Stimulated activated CD4-positive, alpha-beta T cell treated with anti-CD3 and anti-CD28 coated beads, Interleukin-4, amount 100 ng/mL, for 48 hours (primary cell): Measurements from ENCODE around the gene PRMT3.
"Not testable (repeated sequence)": the region's sequence is repeated elsewhere in the genome, so short reads cannot be mapped to it uniquely, and the experiment has no call there.

Experiments used
- DNase-seq, 2 donors: peaks; one replicate each; pipeline ENCODE4 v3.0.0-alpha.2; 2020; ENCODE audit warnings: low read depth in 2 of 2

PRMT3 gene

DNA sequence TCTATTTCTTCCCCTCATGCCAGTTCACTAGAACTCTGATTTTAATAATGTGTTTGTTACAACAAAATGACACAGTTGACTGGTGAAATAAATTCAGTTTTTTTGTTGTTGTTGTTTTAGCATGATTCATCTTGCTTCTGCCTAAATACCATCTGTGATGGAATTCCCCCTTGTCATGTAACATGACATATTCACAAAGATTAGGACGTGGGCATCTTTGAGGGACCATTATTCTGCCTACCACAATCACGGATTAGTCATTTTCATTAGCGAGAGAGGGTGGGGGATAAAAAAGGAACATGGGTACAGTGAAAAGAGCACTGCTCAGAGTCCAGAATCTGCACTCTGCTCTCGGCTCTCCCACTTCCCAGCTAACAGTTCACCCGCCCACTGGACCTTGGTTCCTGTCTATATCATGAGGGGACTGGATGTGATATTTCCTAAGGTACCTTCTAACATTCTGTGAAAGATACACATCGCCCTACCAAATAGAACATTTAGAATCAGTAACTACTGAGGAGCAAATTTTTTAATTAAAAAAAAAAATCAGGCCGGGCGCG, 12.7 kb upstream of the PRMT3 start:
- no peak for DNase-seq

DNA sequence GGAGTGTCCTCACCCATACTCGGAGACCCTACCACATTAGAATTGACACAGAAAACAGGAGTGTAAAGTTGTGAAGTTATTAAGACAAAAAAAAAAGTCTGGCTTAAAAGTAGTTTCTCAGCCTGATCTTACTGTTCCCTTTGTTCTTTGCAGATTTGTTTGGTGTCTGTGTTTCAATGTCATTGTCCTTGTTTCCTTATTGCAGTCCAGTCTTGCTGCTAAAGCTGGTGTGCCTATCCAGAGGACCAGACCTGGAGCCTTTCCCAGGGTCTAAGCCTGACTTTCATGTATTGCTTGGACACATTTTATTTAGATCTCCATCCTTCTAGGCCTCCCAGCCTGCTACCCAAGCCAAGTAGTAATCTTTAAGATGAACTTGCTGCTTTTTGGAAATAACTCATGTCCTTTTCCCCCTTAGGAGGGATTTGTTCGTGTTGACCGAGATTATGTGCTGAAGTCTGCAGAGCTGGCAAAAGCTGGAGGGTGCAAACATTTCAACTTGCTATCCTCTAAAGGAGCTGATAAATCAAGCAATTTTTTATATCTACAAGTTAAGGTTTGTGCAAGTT, 11.3 kb upstream of the PRMT3 start:
- DNase-seq = no peak

DNA sequence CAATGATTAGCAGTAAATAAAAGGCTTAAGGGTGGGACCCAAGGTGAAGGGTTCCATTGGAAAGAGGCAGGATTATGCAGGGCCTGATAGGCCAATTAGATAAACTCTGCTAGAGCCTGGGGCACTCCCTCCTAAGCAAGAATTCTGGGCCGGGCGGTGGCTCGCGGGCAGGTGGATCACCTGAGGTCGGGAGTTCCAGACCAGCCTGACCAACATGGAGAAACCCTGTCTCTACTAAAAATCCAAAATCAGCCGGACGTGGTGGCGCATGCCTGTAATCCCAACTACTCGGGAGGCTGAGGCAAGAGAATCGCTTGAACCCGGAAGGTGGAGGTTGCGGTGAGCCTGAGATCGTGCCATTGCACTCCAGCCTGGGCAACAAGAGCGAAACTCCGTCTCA, 1.5 kb upstream of the PRMT3 start:
- DNase-seq = not testable (repeated sequence)

DNA sequence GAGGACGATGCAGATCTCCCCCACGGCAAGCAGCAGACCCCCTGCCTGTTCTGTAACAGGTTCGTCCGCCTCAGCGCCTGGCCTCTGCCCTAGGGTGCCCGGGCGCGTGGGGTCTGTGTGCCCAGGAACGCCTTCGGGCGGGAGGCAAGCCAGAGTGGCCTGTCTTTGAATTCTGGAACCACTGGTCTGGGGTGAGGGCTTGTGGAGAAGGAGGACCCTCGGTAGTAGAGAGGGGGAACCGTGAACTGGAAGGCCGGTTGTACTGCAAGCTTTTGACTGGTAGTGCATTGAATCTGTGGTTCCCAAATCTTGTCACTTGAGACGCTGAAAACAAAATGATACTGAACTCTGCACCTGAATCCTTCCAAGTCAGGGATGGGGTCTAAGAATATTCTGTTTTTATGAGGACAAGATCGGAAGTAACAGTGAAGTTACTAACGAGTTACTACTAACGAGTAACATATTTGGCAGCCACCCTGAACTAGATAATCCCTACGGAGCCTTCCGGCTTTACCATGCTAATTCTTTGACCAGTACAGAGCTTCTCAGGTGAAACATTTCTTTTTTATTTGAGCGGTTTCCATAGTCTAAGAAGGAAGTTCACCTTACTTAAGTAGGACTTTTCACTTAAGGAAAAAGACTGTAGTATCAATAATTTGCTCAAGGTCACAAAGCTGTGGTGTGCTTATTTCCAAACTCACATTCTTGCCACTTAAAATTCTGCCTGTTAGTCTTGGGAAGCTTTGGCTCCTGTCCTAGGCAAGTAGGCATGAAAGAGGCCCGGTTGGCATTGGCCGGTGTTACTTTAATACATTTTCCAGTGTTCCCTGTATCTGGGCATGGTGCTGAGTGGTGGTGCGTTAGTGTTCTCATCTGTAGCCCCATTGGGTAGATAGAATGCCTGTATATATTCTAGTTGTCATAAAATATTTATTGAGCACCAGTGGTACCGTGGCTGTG, 860 bp downstream of the PRMT3 start:
- peak in 1 of 2 donors; percentile 19 for DNase-seq

DNA sequence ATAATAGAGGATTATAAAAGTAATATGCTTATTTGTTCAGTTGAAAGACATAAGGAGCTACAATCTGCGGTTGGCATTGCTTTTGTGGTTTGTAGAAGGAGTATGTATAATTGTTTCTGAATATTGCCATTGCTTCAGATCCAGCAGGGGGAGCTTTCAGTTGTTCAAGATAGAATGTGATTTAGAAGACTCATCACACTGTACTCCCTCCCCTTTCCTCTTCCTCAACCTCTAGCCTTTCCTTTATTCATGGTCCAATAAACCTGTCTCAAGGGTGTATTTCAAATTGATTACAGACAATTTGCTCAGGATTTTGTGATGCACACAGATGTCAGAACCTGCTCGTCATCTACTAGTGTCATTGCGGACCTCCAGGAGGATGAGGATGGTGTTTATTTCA, 9.8 kb downstream of the PRMT3 start:
- no peak for DNase-seq

DNA sequence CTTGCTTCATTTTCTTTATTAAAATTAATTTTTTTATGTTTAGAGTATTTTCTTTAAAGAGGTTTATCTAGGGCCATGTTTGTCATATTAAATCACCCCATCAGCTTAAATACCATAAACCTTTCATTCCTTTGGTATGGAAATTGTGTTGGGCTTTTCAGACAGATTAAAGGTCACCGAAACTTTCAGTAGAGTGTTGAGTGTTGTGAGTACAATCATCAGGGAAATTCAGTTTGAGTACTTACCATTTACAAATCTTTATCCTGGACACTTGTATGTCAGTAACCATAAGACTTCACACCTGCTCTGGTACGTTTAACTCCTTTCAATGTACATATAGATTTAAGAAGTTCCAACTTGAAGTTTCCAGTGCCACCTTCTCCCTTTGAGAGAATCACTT, 12.0 kb downstream of the PRMT3 start:
- no peak for DNase-seq

DNA sequence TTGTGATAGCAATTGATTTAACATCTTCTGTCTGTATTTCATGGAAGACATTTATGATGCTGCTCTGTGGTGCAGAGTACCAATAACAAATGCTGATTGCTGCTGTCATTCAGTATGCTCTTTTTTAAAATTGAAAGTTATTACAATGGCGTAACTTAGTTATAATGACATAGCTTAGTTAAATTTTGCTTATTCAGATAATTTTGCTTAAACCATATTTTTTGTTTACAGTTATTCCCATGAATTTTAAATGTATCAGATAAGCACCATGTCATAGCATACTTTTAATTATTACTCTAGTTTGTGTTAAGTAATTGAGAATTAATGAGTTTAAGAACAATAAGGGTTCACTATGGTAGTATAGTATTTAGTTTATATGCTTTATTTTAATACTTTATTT, 15.5 kb downstream of the PRMT3 start:
- DNase-seq = no peak

DNA sequence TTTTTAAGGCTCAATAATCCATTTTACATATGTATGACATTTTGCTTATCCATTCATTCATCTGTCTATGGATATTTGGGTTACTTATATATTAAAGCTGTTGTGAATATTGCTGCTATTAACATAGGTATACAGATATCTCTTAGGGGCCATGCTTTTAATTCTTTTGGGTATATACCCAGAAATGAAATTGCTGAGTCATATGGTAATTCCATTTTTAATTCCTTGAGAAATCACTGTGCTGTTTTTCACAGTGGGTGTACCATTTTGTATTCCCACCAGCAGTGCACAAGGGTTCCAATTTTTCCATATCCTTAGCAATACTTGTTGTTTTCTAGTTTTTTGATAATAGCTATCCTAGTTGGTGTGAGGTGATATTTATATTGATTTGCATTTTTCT, 19.0 kb downstream of the PRMT3 start:
- no peak for DNase-seq

DNA sequence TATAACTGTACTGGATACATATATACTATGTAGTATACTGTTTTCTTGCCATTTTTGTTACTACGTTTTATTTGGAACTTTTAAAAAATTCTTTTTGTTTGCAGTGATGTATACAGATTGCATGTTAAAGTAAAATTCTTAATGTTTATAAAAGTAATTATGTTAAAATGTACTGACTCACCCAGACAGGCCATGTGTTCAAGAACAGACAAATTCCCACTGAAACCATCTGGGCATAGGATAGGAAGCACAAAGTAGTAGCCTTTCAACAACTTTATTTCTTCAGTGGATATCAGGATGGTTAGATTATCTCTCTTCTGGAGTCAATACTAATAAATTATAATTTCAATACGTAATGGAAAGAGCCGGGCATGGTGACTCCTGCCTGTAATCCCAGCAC, 19.8 kb downstream of the PRMT3 start:
- DNase-seq = no peak

DNA sequence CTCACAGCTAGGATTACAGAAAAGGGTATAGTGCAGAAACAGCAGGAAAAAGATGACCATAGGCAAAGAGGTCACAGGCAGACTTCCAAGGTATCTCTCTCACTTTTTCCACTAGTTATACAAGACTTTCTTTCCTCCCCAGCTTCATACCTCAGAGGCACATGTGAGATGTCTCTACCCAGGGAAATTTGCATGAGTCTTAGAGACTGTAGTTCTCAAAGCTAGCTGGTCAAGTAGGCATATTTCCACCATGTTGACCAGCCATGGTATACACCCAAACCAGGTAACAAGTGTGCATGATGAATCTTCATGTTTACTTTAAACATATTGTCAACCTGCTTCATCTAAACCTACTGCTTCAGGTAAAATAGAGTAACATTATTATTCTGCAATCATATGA, 27.9 kb downstream of the PRMT3 start:
- no peak for DNase-seq

DNA sequence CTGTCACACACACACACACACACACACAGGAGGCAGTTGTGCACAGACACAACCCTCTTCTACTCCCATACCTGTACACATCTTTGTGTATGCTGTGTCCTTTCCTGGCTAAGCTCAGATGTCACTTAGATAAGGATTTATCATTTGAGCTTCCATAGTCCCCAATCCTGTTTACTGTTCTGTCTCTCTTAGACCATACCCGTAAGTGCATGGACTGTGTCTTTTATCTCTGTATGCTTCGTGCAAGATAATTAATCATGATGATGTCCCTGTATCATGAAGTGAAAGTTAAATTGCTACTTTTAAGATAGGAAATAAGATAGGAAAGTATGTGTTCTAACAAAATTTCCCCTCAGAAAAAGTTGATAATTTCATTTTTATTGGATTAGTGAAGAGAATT, 30.3 kb downstream of the PRMT3 start:
- DNase-seq = no peak

DNA sequence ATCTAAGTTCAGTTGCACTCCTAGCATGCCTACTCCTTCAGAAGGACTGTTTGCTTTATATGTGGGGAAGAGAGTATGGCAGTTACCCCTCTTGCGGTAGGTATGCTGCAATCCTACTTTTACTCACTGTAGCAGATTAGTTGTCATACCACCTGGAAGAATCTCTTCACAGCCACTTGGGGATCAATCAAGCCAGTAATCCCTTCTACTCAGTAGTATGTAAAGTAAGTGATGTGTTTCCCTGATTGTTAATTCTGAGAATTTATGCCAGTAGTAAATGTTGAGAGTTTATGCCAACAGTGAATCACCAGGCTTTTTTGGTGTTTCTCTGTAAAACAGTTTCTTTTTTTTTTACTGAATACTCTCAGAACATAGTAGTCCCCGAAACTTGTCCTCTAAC, 34.4 kb downstream of the PRMT3 start:
- no peak for DNase-seq

DNA sequence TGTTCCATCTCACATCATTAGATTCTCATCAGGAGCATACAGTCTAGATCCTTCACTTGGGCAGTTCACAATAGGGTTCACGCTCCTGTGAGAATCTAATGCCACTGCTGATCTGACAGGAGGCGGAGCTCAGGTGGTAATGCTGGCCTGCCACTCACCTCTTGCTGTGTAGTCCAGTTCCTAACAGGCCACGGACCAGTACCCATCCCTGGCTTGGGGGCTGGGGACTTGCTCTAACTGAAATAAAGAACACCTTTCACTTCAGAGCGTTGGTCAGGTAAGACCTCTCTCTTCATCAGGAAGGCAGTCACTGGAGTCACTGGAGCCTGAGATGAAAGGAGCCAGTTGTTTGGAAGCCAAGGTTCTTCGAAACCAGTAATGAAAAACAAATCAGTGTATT, 41.7 kb downstream of the PRMT3 start:
- DNase-seq = no peak

DNA sequence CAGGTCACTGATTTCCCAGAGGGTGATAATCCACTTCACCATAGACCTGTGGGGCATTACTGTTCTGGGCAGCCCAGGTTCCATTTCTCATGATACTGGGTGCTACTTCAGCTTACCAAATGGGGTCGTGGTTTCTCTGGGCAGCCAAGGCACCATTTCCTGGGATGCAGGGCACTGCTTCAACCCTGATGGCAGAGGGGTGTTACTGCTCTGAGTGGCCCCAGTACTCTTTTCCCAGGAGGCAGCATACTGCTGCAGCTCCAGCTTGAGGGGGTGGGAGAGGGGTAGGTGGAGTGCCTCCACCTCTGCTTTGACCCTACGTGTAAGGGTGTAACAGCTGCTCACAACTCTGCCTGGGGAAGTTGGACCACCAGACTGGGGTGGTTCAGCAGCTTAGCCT, 51.1 kb downstream of the PRMT3 start:
- DNase-seq = no peak

DNA sequence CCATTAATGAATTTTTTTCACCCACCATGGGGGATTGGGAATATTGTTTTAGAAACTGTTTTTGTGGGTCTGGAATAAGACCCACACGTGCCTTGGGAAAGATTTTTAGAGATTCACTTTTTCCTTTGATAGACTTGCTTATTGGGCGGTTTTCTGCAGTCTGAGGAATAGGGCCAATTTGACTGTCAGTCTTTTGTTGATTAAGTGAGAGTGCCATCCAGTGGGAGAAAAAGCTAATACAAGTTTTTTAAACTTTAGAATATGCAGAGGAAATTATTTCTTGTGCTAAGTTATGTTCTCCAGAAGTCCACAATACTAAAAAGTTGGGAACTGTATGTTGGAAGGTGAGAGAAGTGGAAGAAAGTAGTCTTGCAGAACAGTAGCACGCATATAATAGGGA, 56.1 kb downstream of the PRMT3 start:
- DNase-seq = no peak

DNA sequence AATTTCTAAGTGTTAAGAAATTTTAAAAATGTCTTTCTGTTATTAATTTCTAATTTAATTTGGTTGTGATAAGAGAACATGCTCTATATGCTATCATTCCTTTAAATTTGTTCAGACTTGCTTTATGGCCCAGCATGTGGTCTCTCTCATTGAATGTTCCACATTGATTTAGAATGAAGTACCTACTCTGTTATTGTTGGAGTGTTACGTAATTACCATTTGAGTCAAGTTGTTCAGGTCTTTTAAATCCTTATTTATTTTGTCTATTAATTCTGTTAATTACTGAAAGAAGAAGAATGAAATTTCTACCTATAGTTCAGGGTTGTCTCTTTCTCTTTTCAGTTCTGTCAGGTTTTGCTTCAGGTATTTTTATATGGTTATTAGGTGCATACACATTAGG, 57.0 kb downstream of the PRMT3 start:
- no peak for DNase-seq

DNA sequence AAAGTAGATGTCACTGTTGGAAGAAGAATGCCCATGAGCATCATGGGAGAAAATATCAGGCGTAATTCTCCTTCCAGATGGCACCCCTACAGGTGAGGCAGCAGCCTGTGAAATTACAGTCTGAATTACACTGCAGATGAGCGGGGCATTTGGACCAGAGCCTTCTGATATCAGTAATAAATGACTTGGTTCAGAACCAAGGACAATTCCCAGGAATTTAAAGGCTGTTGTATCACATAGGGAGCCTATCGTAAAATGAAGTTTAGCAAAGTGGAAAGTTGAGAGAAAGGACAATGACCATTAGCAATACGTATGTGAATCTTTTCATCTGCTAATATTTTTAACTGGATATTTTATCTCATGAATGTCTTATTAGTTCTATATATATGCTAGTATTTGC, 61.3 kb downstream of the PRMT3 start:
- no peak for DNase-seq

DNA sequence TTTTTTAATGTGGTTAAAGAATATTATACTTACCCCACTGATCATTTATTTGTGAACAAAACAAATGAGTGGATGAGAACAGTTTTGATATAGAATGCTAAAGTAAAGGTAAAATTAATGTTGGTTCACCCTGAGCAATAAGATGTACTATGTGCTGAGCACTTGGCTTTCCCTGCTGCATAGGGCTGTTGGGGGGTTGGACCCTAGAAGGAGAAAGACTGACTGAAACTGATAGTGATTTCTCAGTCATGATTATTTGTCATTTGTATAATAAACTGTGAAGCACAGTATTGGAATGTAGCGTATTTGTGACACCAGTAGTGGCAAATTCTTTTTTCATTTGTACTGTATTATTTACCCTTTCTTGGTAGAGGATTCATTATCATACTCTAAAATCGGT, 63.3 kb downstream of the PRMT3 start:
- DNase-seq = no peak

DNA sequence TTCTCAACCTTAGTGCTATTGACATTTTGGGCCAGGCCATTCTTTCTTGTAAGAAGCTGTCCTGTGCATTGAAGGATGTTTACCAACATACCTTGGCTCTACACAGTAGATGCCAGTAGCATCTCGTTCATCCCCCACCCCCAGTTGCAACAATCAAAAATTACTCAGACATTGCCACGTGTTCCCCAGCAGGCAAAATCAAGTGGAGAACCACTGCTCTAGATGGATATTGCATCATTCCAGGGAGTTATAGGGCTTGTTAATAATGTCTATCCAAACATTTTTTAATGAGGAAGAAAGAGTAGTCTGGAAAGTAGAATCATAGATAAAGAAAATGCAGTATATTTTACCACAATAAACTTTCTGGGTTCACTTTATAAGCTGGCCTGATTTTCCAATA, 64.1 kb downstream of the PRMT3 start:
- no peak for DNase-seq

DNA sequence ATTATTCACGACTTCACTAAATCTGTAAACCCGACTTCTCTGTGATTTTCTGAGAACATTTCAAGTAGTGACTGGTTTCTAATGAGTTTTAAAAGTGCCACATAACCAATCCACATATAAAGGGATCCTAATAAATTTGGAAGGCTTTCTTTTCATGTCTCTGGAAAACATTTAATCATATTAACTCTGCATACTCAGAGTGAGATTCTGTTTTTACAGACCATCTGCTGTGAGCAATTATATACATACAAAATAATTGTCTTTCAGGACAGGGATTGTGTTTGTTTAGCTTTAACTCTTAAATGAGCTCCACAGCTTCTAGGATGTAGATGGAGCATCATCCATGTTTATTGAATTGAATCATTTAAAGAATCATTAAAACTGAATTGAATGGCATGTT, 65.1 kb downstream of the PRMT3 start:
- DNase-seq = no peak

DNA sequence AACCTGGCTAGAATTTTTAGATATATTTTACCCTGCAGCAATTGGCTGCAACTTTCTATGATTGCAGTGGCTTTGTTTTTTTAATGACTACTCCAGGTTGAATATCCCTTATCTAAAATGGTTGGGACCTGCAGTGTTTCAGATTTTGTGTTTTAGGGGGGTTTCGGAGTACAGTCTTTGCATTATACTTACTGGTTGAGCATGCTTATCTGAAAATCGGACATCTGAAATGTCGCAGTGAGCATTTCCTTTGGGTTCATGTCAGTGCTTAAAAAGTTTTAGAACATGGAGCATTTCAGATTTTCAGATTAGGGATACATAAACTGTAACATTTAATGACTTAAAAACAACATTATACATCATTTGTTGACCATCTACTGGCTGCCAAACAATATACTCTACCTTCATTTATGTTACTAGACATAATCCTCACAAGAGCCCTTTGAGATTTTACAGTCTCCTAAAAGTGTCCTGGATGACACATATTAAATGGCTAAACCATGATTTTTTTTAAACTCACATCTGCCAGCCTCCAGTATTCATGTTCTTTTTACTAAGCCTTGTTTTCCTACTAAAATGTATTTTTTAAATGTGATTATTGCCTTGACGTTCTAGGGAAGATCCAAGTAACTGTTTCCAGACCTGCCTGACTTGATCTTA, 66.3 kb downstream of the PRMT3 start:
- no peak for DNase-seq

DNA sequence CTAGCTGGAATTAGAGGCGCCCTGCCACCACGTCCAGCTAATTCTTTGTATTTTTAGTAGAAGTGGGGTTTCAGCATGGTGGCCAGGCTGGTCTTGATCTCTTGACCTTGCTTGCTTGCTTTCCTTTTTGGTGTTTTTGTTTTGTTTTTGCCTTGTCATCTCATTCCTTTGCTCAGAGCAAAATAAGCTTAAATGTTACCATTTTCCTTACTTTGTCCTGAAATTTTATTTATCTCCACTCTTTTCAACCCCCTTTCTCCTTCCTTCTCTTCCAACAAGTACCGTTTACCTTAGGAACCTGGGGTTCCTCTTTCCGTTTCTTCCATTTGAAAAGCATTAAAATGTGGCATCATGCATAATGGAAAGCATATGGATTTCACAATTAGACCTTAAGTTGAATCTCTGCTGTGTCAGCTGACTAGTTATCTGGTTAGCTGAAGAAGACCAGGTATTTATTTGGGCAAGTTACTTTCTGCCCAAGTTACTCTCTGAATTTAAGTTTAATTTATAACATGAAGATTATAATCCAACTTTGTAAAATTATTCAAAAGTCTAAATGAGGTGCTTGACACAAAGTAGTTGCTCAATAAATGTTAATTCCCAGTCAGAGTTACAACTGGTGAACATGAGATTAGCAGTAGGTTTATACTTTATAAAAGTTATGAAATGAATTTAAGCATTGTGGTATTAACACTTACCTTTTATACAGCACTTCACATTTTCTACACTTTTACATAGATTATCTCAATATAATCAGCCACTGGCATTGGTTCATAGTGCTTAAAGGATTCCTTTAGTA, 69.7 kb downstream of the PRMT3 start:
- DNase-seq = no peak
